GM19025 (cell line): Measurements from ENCODE around the gene IFIT1B.
"Not testable (repeated sequence)": the region's sequence is repeated elsewhere in the genome, so short reads cannot be mapped to it uniquely, and the experiment has no call there.

Source experiments
- ATAC-seq: cut with Tn5 transposase; IDR thresholded peaks from one replicate; pipeline ENCODE4 v1.9.1; 2021; ENCODE audit warnings: mild to moderate bottlenecking, low read depth, moderate library complexity; ENCODE audit not compliant: unreplicated experiment

IFIT1B gene

DNA sequence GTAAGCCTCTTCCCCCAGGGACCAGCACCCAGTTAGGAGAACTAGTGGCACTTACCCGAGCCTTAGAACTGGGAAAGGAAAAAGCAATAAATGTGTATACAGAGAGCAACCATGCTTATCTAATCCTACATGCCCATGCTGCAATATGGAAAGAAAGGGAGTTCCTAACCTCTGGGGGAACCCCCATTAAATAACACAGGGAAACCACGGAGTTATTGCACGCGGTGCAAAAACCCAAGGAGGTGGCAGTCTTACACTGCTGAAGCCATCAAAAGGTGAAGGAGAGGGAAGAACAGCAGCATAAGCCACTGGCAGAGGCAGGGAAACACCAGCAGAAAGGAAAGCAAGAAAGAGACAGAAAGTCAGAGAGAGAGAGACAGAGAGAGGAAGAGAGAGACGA is 32.7 kb downstream of the IFIT1B start:
- not testable (repeated sequence) for ATAC-seq

DNA sequence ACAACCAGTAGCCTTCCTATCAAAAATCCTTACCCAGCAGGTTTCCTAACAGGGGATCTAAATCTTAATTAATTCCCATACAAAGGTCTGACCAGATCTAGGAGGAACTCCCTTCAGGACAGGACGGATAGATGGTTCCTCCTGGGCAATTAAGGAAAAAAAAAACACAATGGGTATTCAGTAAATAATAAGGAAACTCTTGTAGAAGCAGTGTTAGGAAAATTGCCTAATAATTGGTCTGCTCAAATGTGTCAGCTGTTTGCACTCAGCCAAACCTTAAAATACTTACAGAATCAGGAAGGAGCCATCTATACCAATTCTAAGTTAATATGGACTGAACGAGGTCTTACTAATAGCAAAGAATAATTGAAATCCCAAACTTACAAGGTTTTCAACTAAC is 33.3 kb downstream of the IFIT1B start:
- not testable (repeated sequence) for ATAC-seq

DNA sequence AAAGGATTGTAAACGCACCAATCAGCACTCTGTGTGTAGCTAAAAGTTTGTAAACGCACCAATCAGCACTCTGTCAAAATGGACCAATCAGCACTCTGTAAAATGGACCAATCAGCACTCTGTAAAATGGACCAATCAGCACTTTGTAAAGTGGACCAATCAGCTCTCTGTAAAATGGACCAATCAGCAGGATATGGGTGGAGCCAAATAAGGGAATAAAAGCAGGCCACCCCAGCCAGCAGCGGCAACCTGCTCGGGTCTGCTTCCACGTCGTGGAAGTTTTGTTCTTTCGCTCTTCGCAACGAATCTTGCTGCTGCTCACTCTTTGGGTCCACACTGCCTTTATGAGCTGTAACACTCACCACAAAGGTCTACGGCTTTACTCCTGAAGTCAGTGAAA is 34.4 kb downstream of the IFIT1B start:
- ATAC-seq, result not testable (repeated sequence)

DNA sequence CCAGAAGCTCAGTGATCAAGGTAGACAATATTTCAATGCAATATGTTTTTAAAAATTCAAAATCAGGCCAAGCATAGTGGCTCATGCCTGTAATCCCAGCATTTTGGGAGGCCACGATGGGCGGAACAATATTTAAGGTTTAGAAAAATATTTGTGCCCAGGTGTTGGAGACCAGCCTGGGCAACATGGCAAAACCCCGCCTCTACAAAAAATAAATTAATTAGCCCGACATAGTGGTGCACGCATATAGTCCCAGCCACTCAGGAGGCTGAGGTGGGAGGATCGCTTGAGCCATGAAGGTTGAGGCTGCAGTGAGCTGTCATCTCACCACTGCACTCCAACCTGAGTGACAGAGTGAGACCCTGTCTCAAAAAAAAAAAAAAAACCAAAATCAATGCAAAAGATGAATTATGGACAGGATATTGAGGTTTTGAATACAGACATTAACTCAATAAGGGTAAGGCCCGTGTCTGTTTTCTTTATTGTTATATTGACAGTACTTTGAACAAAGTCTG is 35.6 kb downstream of the IFIT1B start:
- ATAC-seq, result no peak

DNA sequence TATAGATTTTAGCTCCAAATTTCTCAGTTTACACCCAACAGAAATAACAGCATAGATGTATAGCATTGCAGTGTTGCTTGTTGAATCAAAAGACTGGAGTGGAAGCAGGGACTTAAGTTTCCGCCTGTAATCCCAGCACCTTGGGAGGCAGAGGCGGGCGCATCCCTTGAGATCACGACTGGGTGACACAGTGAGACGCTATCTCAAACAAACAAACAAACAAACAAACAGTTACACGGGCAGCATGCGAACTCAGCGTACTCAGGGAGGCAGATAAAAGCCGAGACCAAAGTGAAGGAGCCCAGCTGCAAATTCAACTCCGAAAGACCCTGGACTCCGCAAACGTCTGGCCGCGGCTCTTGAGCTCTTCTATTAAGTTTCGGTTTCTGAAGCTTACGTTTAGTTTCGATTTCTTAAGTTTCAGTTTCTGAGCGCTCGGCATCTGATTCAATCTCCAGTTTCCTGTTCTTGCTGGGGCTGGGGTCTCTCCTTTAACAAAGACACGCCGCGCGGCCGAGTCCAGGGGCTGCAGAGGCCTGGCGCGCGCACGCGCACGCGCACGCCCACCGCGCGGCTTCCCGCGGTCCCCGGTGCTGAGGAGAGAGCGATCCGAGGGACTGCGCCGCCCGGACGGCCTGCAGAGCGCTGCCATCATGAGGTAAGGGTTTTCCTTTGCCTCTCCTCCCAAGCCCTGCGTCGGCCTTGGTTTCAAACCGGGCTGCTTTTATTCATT is 36.5 kb downstream of the IFIT1B start, which contains the start of gene IFIT5:
TSS of gene IFIT5 (plus strand) at position 423 of the 733 bp plus-strand sequence. CDS start at position 654, 231 bp downstream.
- ATAC-seq, result peak; percentile 71

DNA sequence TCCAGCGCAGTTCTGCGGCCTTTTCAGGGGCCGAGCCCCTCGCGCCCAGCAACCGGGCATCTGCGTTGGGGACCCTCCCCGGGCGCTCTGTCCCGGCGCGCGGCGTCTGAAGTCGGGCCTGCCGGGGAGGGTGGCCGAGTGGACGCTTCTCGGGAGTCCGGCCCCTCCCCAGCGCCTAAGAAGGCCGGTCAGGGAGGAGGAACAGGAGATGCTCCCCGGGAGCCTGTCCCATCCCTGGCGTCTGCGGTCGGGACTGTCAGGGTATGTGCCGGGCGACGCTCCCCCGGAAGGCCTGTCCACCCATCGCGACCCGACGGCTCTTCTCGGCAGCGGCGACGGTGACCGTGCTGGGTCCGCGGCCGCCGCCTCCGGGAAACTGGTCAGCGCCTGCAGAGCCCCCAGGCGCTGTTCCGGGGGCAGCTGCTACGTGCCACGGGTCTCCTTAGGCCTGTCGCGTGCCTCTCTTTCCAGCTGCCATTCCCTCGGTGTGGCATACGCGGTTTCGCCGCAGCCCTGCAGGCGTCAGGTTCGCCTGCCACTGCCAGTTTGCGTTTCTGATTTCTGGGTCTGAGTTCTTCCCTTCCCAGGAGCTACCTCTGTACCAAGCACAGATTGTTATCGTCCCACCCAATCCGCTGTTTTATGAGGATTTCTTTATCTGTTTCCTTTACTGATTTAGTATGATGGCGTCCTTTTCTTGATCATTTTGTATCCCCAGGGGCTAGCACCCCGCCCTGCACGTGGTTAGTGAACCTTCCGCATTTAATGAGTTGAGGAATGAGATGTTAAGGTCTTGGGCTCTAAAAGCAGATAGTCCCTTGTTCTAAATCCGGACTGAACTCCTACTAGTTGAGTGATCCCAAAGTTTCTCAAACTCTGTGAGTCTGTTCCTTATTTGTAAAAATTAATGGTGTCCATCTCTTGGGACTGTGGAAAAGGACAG is 37.3 kb downstream of the IFIT1B start:
- peak; percentile 28 for ATAC-seq

DNA sequence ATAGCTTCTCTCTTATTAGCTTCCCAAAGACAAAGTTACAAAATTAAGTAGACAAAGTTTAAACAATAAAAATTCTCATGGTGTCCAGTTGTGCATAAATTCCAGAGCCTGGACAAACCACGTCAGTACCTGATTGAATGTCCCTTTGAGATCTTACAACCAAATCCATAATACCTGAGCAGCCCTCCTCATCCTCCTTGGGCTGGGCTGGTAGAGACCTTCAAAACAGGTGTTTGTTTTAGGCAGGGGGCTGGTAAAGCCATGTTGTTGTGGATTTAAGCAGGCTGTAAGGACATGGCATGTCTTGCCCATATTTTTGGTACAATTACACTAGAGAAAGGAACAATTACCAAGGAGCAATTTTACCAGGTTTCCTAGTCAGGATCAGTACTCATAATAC is 38.6 kb downstream of the IFIT1B start:
- no peak for ATAC-seq

DNA sequence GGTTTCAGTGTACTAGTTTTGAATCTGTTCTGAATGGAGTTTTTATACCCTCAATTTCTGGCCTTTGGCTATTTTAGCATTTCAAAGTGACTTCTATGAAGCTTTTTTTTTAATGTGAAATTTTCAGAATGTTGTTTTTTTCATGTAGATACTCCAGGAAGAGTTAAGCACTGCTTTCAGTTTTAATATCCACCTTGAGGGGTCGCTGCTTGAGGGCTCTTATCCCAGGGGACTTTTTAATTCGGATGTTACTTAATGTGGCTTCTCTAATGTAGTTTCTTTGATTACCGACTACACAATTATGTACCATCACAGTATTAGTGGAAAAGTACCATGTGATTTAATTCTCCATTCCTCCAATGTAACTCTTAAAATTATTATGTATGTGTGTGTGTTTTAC is 41.7 kb downstream of the IFIT1B start:
- no peak for ATAC-seq

DNA sequence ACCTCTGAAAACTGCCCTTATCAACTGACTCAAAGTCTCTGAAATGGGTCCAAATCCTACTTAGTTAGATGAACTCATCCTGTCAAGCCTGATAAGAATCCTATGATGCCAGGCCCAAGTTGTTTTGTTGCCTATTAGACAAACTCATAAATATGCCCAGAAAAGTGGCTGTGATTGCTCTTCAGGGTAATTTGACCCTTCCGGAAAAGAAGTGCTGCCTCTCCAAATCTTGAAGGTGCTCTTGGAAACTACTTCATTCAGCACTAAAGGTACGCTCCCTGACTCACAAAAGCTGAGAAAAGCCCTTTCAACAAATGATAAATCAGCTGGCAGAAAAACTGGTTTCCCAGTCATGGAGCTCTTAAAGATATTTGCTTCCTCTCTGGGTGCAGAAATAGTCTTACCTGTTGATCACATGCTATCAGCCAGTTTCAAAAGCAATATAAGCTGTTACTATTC is 43.2 kb downstream of the IFIT1B start:
- no peak for ATAC-seq

DNA sequence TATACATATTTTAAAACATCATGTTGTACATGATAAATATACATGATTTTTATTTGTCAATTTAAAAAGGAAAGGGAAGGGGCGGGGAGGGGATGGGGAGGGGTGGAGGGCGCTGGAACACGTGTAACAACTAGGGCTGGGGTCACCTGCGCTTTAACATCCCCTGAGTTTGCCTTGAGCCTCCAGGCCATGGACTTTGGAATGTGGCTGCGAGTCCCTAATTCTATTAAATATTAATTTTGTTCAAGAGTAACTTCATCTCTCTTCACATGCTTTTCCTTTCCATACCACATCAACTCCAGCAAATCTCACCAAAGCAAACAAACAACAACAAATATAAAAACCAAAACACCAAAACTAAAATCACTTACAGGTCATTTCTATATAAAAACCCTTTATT is 47.1 kb downstream of the IFIT1B start:
- no peak for ATAC-seq

DNA sequence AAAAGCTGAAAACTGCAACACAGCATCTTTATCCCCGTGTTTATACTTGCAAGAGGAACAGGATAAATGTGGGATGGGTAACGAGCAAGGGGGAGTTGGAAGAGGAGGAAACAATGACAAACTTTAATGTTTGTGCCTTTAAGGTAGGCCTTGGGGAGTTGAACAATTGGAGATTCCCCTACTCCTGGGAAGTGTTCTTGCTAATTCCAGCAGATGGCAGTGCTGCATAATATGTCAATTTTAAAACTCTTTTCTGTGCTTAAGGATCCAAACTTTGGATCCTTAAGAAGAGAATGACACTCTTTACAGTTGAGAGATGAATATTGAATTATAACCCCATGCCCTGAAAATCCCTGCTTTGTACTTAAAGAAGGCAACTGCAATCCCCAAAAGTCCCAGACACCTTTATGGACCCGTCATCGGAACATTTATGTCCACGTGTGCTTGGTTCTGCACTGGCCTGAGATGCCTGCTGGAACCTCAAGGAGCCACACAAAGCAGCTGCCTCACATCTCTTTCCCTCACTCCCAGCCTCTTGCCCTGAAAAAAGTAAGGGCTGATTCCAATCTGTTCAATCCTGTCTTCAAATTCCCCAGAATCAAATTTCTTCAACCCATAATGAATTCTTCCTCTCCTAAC is 48.5 kb downstream of the IFIT1B start:
- no peak for ATAC-seq

DNA sequence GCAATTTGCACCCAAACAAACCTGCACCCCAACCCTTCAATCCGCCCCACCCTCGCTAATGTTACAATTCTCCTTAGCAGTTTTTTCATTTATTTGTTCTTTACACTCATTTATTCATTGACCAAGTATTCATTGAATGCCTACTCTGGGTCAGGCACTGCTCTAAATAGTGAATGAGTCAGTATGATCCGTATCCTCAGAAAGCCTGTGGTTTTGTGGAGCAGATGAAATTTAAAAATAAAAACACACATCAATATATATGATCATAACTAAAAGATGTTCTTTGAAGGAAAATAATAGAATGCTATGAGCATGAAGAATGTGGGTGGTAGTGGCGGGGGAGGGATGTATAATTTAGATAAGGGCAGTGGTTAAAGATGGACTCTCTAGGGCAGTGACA is 49.8 kb downstream of the IFIT1B start:
- no peak for ATAC-seq

DNA sequence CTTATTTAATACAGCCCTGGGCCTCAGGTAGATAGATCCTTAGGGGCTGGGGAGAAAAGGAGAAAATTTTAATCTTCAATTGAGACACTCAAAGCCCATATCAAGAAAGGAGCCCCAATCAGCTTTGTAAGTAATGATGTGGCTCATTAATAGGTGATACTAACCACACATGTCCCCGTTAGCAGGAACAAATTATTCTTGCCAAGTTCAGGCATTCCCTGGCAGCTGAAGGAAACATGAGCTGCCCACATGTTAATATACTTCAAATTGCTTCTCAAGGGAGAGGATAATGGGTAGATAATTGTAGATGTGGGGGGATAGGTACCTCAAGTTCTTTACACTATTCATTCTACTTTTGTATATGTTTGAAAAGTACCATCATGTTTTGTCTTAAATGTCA is 51.0 kb downstream of the IFIT1B start:
- ATAC-seq, result no peak

DNA sequence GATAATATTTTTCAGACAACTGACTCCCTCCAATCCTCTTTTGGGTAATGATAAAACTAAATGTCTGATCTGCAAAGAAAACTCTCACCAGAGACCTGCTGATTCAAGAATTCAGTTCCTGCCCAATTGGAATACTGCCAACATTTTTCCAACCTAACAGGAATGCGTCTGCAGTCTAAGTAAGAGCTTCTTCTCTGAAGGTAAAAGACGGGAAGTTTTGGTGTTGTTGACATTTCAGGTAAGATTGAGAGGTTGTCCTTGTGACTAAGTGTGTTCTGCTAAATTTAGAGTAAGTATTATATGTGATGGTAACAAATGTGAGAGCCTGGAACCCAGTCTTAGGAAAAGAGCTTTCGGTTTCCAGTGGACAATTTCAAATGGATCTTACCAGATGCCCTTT is 54.1 kb downstream of the IFIT1B start:
- ATAC-seq, result no peak
